ENCODE measurements around the gene DIP2B. TPM values are rescaled to one million over a fixed set of nuclear protein-coding genes. Genes with fewer than 3 reads are reported as not detected.

The DIP2B gene
- total RNA-seq, 2 experiments from 2014 or later = 17.0 to 24.1 TPM

DNA sequence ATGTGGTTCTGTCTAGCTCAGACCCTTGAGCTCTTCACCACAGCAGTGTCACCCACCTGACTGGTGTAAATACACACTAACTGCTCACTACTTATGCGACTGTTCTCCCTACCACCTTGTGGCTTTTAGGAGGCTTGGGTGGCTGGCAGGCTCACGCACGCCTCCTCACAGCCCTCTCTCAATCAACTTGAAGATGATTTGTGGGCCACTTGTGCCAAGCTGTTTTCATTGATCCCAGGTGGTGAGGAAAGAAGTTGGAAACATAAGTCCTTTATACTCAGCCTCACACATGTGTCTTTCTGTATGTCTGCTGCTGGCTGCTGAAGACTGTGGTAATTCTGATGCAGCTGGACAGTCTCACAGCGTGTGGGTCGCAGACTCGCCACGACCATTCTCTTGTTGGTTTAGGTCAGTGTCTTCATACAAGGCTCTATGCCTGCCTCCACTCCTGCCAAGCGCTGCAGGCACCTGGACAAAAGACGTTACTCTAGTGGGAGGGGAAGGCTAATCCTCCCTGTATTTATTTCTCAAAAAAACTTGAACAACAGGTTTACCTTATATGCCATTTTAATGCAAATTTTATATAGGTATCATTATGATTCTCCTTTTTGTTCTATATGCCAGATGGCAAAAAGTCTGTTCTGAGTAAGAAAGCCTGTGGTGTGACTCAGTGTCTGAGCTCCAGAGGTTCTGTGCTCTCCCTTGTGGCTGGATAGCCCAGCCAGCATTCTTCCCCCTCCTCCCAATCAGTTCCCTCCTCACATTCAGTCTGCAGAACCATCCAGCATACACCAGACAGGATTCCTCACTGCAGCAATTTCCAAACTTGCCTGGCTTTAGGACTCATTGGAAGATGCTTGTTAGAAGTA, 115.6 kb downstream of the DIP2B start:
- intact Hi-C loops (cut with micrococcal nuclease; ENCODE audit: unreplicated experiment) = loop anchor here (5.0 kb wide), 1 partner anchor 48 kb away; no protein-coding TSS in a partner anchor
- CTCF ChIA-PET (ENCODE audit: unreplicated experiment) = no interaction called here
- no peak overlapping the region for H3K27ac ChIP-seq (ENCODE audit: low read depth, low read length, poor library complexity, severe bottlenecking)

DNA sequence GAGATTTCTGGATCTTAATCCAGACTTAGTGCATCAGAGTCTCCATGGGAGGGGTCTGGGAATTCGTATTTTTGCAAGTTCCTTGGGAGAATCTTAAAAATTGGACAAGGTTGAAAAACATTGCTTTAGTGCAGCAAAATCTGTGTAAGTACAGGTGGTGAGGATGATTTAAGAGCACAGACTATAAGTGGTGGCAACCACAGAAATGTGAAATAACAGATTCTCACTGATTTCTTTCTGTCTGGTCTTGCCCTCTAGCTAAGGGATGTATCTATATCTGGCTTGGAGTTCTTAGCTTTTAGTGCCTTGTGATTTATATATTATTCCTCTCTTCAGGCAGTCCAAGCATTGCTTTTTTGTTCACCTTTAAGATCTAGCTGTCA, 116.2 kb downstream of the DIP2B start:
- H3K27ac ChIP-seq (ENCODE audit: low read depth, low read length, poor library complexity, severe bottlenecking) = no peak overlapping the region
- CTCF ChIA-PET (ENCODE audit: unreplicated experiment) = no interaction called here
- DNase-seq (ENCODE audit: low spot score) = no peak
- no peaks in the 10 kb centered on the region for H3K9me3 ChIP-seq (ENCODE audit: low read length)
- POLR2A ChIA-PET = interaction anchor here (1.3 kb wide), 1 partner anchor 11 kb away, joined by 6 read pairs; no protein-coding TSS in a partner anchor
- intact Hi-C loops (cut with micrococcal nuclease; ENCODE audit: unreplicated experiment) = loop anchor here (5.0 kb wide), 1 partner anchor 49 kb away; no protein-coding TSS in a partner anchor
- TF ChIP-seq, protein P1, sequence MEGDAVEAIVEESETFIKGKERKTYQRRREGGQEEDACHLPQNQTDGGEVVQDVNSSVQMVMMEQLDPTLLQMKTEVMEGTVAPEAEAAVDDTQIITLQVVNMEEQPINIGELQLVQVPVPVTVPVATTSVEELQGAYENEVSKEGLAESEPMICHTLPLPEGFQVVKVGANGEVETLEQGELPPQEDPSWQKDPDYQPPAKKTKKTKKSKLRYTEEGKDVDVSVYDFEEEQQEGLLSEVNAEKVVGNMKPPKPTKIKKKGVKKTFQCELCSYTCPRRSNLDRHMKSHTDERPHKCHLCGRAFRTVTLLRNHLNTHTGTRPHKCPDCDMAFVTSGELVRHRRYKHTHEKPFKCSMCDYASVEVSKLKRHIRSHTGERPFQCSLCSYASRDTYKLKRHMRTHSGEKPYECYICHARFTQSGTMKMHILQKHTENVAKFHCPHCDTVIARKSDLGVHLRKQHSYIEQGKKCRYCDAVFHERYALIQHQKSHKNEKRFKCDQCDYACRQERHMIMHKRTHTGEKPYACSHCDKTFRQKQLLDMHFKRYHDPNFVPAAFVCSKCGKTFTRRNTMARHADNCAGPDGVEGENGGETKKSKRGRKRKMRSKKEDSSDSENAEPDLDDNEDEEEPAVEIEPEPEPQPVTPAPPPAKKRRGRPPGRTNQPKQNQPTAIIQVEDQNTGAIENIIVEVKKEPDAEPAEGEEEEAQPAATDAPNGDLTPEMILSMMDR (conservative IDR thresholded peaks at IDR 0.05; ENCODE audit: low read length) = no peak
- no peak for TF ChIP-seq EZH2phosphoT487 (IDR thresholded peaks at IDR 0.05; ENCODE audit: borderline replicate concordance, low read depth, low read length)
- no peaks in the 10 kb centered on the region for H3K36me3 ChIP-seq (ENCODE audit: insufficient read depth, low read length)
- H4K20me1 ChIP-seq (ENCODE audit: insufficient read depth, low read length) = no peaks in the 10 kb centered on the region
- H3K4me2 ChIP-seq (ENCODE audit: low read length) = no peak overlapping the region
- H2AFZ ChIP-seq (ENCODE audit: low read length) = no peak overlapping the region
- H3K79me2 ChIP-seq (ENCODE audit: insufficient read depth, low read depth, low read length) = no peaks in the 10 kb centered on the region; the same call in 1 of the 2 replicates
- H3K9me2 ChIP-seq (ENCODE audit: insufficient read depth, low read length) = no peaks in the 10 kb centered on the region
- H3K4me1 ChIP-seq (ENCODE audit: insufficient read depth, low read length, poor library complexity, severe bottlenecking) = peaks cover 18% of the 10 kb centered on the region
- no peak overlapping the region for H3K4me3 ChIP-seq (ENCODE audit: low read depth, low read length, poor library complexity, severe bottlenecking)
- no TSS peak for BruUV-seq (replicated peaks)

More for the DNA sequence above, 115.6 kb downstream of the DIP2B start:
- no peak overlapping the region for H2AFZ ChIP-seq (ENCODE audit: low read length)
- POLR2A ChIA-PET = interaction anchor here (0.9 to 1.3 kb wide), 2 partner anchors 12 to 13 kb away, joined by 3 to 6 read pairs; no protein-coding TSS in a partner anchor
- no TSS peak for BruUV-seq (replicated peaks)
- no peak overlapping the region for H3K4me2 ChIP-seq (ENCODE audit: low read length)
- H4K20me1 ChIP-seq (ENCODE audit: insufficient read depth, low read length) = no peaks in the 10 kb centered on the region
- H3K9me2 ChIP-seq (ENCODE audit: insufficient read depth, low read length) = no peaks in the 10 kb centered on the region
- no peak for TF ChIP-seq EZH2phosphoT487 (IDR thresholded peaks at IDR 0.05; ENCODE audit: borderline replicate concordance, low read depth, low read length)
- TF ChIP-seq, protein P1 (conservative IDR thresholded peaks at IDR 0.05; ENCODE audit: low read length) = no peak
- H3K4me1 ChIP-seq (ENCODE audit: insufficient read depth, low read length, poor library complexity, severe bottlenecking) = peaks cover 12% of the 10 kb centered on the region
- H3K79me2 ChIP-seq (ENCODE audit: insufficient read depth, low read depth, low read length) = no peaks in the 10 kb centered on the region; the same call in 1 of the 2 replicates
- H3K36me3 ChIP-seq (ENCODE audit: insufficient read depth, low read length) = no peaks in the 10 kb centered on the region
- H3K9me3 ChIP-seq (ENCODE audit: low read length) = no peaks in the 10 kb centered on the region
- DNase-seq (ENCODE audit: low spot score) = no peak
- no peak overlapping the region for H3K4me3 ChIP-seq (ENCODE audit: low read depth, low read length, poor library complexity, severe bottlenecking)
